NT2/D1 (cell line): ENCODE results near the gene RUNX2.

Experiments
- DNase-seq: peaks from one replicate; pipeline ENCODE4 v3.0.0-alpha.2; 2011; ENCODE audit warnings: low read depth, low spot score
- H3K27me3 ChIP-seq: 2 replicates; pipeline ENCODE4 v1.6.0; 2011; ENCODE audit warnings: mild to moderate bottlenecking; ENCODE audit not compliant: insufficient read length, insufficient read depth
- H3K36me3 ChIP-seq: 2 replicates; pipeline ENCODE4 v1.6.1; 2011; ENCODE audit warnings: mild to moderate bottlenecking, low read length, mixed read lengths; ENCODE audit not compliant: insufficient read depth, insufficient read length
- H3K4me1 ChIP-seq: 2 replicates; pipeline ENCODE4 v1.5.1; 2011; ENCODE audit not compliant: insufficient read depth, insufficient read length
- H3K4me3 ChIP-seq: 2 replicates; pipeline ENCODE4 v1.5.1; 2011; ENCODE audit warnings: low read depth; ENCODE audit not compliant: insufficient read length
- H3K9ac ChIP-seq: 2 replicates; pipeline ENCODE4 v1.6.0; 2011; ENCODE audit warnings: low read depth; ENCODE audit not compliant: insufficient read length
- H3K9me3 ChIP-seq: 2 replicates; pipeline ENCODE4 v1.5.1; 2011; ENCODE audit warnings: mild to moderate bottlenecking, low read length; ENCODE audit not compliant: insufficient read depth
- SUZ12 ChIP-seq: IDR thresholded peaks from 2 replicates; pipeline ENCODE4 v1.6.1; 2011; ENCODE audit not compliant: insufficient read length, insufficient read depth; ENCODE audit errors: extremely low read depth
- YY1 ChIP-seq: IDR thresholded peaks from 2 replicates; pipeline ENCODE4 v1.6.1; 2011; ENCODE audit not compliant: insufficient read length, insufficient read depth
- ZNF274 ChIP-seq: IDR thresholded peaks from 2 replicates; pipeline ENCODE4 v1.6.1; 2011; ENCODE audit warnings: mild to moderate bottlenecking, low read depth, low read length

Gene RUNX2

GRCh38 chr6:45351667-45352066, 23.5 kb downstream of the RUNX2 start:
- Histone ChIP-seq H3K4me1 (no peaks in the 10 kb centered on the region), H3K9ac (no peak overlapping the region), H3K9me3 (no peaks in the 10 kb centered on the region), H3K36me3 (no peaks in the 10 kb centered on the region), H3K4me3 (no peak overlapping the region), H3K27me3 (no peaks in the 10 kb centered on the region)
- TF ChIP-seq YY1 (no peak), ZNF274 (no peak), SUZ12 (no peak)
- no peak for DNase-seq

- TF ChIP-seq ZNF274 (no peak), SUZ12 (no peak), YY1 (no peak)
- H3K9me3 ChIP-seq, result no peaks in the 10 kb centered on the region
- no peaks in the 10 kb centered on the region for H3K4me1 ChIP-seq
- no peak for DNase-seq
- no peak overlapping the region for H3K4me3 ChIP-seq
- H3K36me3 ChIP-seq, result no peaks in the 10 kb centered on the region
- H3K27me3 ChIP-seq, result no peaks in the 10 kb centered on the region
- H3K9ac ChIP-seq, result no peak overlapping the region
Observed at GRCh38 chr6:45353654-45354053, 25.5 kb downstream of the RUNX2 start.

GRCh38 chr6:45364466-45364865, 36.3 kb downstream of the RUNX2 start:
- H3K9ac ChIP-seq, result no peak overlapping the region
- H3K4me3 ChIP-seq, result no peak overlapping the region
- H3K9me3 ChIP-seq, result no peaks in the 10 kb centered on the region
- TF ChIP-seq SUZ12 (no peak), ZNF274 (no peak), YY1 (no peak)
- peaks cover 9% of the 10 kb centered on the region for H3K36me3 ChIP-seq
- DNase-seq, result no peak
- no peaks in the 10 kb centered on the region for H3K4me1 ChIP-seq
- no peaks in the 10 kb centered on the region for H3K27me3 ChIP-seq

- DNase-seq, result no peak
- H3K4me3 ChIP-seq, result no peak overlapping the region
- TF ChIP-seq ZNF274, result no peak
- no peak for TF ChIP-seq YY1
- no peak for TF ChIP-seq SUZ12
- no peaks in the 10 kb centered on the region for H3K9me3 ChIP-seq
- H3K4me1 ChIP-seq, result no peaks in the 10 kb centered on the region
- no peaks in the 10 kb centered on the region for H3K27me3 ChIP-seq
- peaks cover 9% of the 10 kb centered on the region for H3K36me3 ChIP-seq
- H3K9ac ChIP-seq, result no peak overlapping the region
Observed at GRCh38 chr6:45365036-45365435, 36.9 kb downstream of the RUNX2 start.

- Histone ChIP-seq H3K36me3 (peaks cover 9% of the 10 kb centered on the region), H3K9me3 (no peaks in the 10 kb centered on the region), H3K4me1 (no peaks in the 10 kb centered on the region), H3K4me3 (no peak overlapping the region), H3K27me3 (no peaks in the 10 kb centered on the region), H3K9ac (no peak overlapping the region)
- no peak for TF ChIP-seq SUZ12
- TF ChIP-seq YY1, result no peak
- no peak for TF ChIP-seq ZNF274
- no peak for DNase-seq
Observed at GRCh38 chr6:45366534-45366933, 38.4 kb downstream of the RUNX2 start.

- no peaks in the 10 kb centered on the region for H3K9me3 ChIP-seq
- H3K4me1 ChIP-seq, result no peaks in the 10 kb centered on the region
- H3K36me3 ChIP-seq, result peaks cover 3% of the 10 kb centered on the region
- no peak for DNase-seq
- H3K27me3 ChIP-seq, result no peaks in the 10 kb centered on the region
- TF ChIP-seq SUZ12, result no peak
- no peak for TF ChIP-seq ZNF274
- TF ChIP-seq YY1, result no peak
- no peak overlapping the region for H3K4me3 ChIP-seq
- no peak overlapping the region for H3K9ac ChIP-seq
Observed at GRCh38 chr6:45367999-45368398, 39.9 kb downstream of the RUNX2 start.

- Histone ChIP-seq H3K9ac (no peak overlapping the region), H3K4me3 (no peak overlapping the region), H3K27me3 (no peaks in the 10 kb centered on the region), H3K9me3 (no peaks in the 10 kb centered on the region), H3K4me1 (no peaks in the 10 kb centered on the region), H3K36me3 (peaks cover 1% of the 10 kb centered on the region)
- TF ChIP-seq ZNF274, result no peak
- no peak for TF ChIP-seq SUZ12
- TF ChIP-seq YY1, result no peak
- no peak for DNase-seq
Observed at GRCh38 chr6:45369870-45370269, 41.7 kb downstream of the RUNX2 start.
